ENCODE data around the gene ADISSP. TPM values are rescaled to one million over a fixed set of nuclear protein-coding genes. Genes with fewer than 3 reads are reported as not detected.

The ADISSP gene
- total and polyA plus RNA-seq, 4 donors, result 8.6 to 53.7 (median 35.1) TPM

GRCh38 chr20:3755814-3756480 lies 11.6 kb downstream of the ADISSP start:
- peaks cover 0 to 20% (median 9%) of the 10 kb centered on the region in 4 donors for H3K36me3 ChIP-seq (ENCODE audit: control insufficient read depth in 4 of 4, insufficient read depth in 4 of 4, low read length in 4 of 4)
- WGBS, 2 donors, result 84 to 93% methylated on average over 4 to 5 of the region's 5 CpGs

DNA sequence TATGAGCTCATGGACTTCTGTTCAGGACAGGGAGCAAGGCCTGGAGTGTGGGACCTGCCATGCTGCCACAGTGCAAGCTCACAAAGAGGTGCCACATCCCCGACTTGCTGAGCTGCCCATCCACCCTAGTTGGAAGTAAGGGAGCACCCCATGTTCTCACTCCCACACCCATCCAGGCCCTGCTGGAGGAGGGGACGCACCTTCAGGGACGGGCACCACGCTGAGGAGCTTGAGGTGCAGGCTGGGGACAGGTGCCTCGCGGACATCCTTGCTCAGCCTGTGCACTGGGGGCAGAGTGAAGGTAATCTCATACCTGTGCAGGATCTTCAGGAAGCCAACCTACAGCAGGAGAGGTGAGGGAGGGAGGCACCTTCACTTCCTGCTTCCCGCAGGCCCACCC lies 12.3 kb downstream of the ADISSP start:
- 87 to 91% methylated on average over 7 of the region's 7 CpGs for WGBS, 2 donors
- H3K4me3 ChIP-seq, result no peak overlapping the region
- no peak overlapping the region for H3K27ac ChIP-seq (ENCODE audit: low read depth in 1 of 2, low read length in 1 of 2)
- no peak for TF ChIP-seq CTCF (IDR thresholded peaks at IDR 0.05; ENCODE audit: control extremely low read depth, extremely low read depth)
- H3K9ac ChIP-seq (ENCODE audit: insufficient read depth in 1 of 2, low read length in 2 of 2), result no peak overlapping the region
- peaks cover 0 to 3% (median 0%) of the 10 kb centered on the region in 5 donors for H3K4me1 ChIP-seq (ENCODE audit: control insufficient read depth in 5 of 5, insufficient read depth in 5 of 5, low read length in 5 of 5)
- peaks cover 0 to 11% (median 3%) of the 10 kb centered on the region in 3 donors for H3K27me3 ChIP-seq (ENCODE audit: control insufficient read depth in 3 of 3, insufficient read depth in 3 of 3, low read length in 2 of 3)
- H3K9me3 ChIP-seq (ENCODE audit: control insufficient read depth in 4 of 4, insufficient read depth in 3 of 4, low read length in 3 of 4), result no peaks in the 10 kb centered on the region
- DNase-seq, result no peak
- ATAC-seq (ENCODE audit: insufficient read depth, low FRiP score), result no peak
- H3K36me3 ChIP-seq (ENCODE audit: control insufficient read depth in 4 of 4, insufficient read depth in 4 of 4, low read length in 4 of 4), result peaks cover 0 to 22% (median 12%) of the 10 kb centered on the region in 4 donors

More at GRCh38 chr20:3755814-3756480, 11.6 kb downstream of the ADISSP start:
- Histone ChIP-seq H3K27me3 (ENCODE audit: control insufficient read depth in 3 of 3, insufficient read depth in 3 of 3, low read length in 2 of 3) (peaks cover 0 to 5% (median 2%) of the 10 kb centered on the region in 3 donors), H3K9me3 (ENCODE audit: control insufficient read depth in 4 of 4, insufficient read depth in 3 of 4, low read length in 3 of 4) (no peaks in the 10 kb centered on the region), H3K4me1 (ENCODE audit: control insufficient read depth in 5 of 5, insufficient read depth in 5 of 5, low read length in 5 of 5) (peaks cover 0 to 9% (median 0%) of the 10 kb centered on the region in 5 donors), H3K27ac (ENCODE audit: low read depth in 1 of 2, low read length in 1 of 2) (no peak overlapping the region), H3K4me3 (no peak overlapping the region), H3K9ac (ENCODE audit: insufficient read depth in 1 of 2, low read length in 2 of 2) (no peak overlapping the region)
- DNase-seq (no peak), ATAC-seq (ENCODE audit: insufficient read depth, low FRiP score) (no peak)
- no peak for TF ChIP-seq CTCF (IDR thresholded peaks at IDR 0.05; ENCODE audit: control extremely low read depth, extremely low read depth)

DNA sequence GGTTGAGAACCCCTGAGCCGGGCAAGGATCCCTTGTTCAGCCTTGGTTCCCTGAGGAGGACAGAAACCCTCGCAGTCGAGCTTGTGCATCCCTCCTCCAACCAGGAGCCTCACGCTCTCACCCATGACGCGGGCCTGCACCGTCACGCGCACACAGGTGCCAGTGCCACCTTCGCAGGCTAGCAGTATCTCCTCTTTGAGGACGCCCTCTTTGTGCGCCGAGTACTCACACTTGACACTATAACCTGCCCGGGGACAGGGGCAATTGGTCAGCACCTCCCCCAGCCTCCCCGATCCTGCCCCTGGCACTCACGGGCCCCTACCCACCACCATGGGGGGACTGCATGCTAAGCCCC lies 13.3 kb downstream of the ADISSP start:
- Histone ChIP-seq H3K4me3 (no peak overlapping the region), H3K4me1 (ENCODE audit: control insufficient read depth in 5 of 5, insufficient read depth in 5 of 5, low read length in 5 of 5) (peaks cover 0 to 6% (median 0%) of the 10 kb centered on the region in 5 donors), H3K36me3 (ENCODE audit: control insufficient read depth in 4 of 4, insufficient read depth in 4 of 4, low read length in 4 of 4) (peaks cover 0 to 22% (median 12%) of the 10 kb centered on the region in 4 donors), H3K9ac (ENCODE audit: insufficient read depth in 1 of 2, low read length in 2 of 2) (no peak overlapping the region), H3K27ac (ENCODE audit: low read depth in 1 of 2, low read length in 1 of 2) (no peak overlapping the region), H3K27me3 (ENCODE audit: control insufficient read depth in 3 of 3, insufficient read depth in 3 of 3, low read length in 2 of 3) (peaks cover 0 to 13% (median 3%) of the 10 kb centered on the region in 3 donors), H3K9me3 (ENCODE audit: control insufficient read depth in 4 of 4, insufficient read depth in 3 of 4, low read length in 3 of 4) (no peaks in the 10 kb centered on the region)
- TF ChIP-seq CTCF (IDR thresholded peaks at IDR 0.05; ENCODE audit: control extremely low read depth, extremely low read depth), result no peak
- ATAC-seq (ENCODE audit: insufficient read depth, low FRiP score), result no peak
- no peak for DNase-seq
- WGBS, 2 donors, result 87 to 95% methylated on average over 16 of the region's 16 CpGs
